BE2C (cell line): ENCODE measurements around the gene KRTAP5-4.

Experiments used
- DNase-seq: peaks from one replicate; pipeline ENCODE4 v3.0.0-alpha.2; 2020
- H3K27me3 ChIP-seq: fragments of 250-450 bp; sonication (Bioruptor Pico); 2 replicates; pipeline ENCODE4 v1.5.1; 2020; ENCODE audit warnings: mild to moderate bottlenecking
- H3K36me3 ChIP-seq: fragments of 250-450 bp; sonication (Bioruptor Pico); 2 replicates; pipeline ENCODE4 v1.5.1; 2020; ENCODE audit warnings: mild to moderate bottlenecking
- H3K4me1 ChIP-seq: fragments of 250-450 bp; sonication (Bioruptor Pico); 2 replicates; pipeline ENCODE4 v1.5.1; 2020
- H3K4me3 ChIP-seq: 2 replicates; pipeline ENCODE4 v1.5.1; 2011; ENCODE audit warnings: low read depth, low read length
- H3K9me3 ChIP-seq: fragments of 250-450 bp; sonication (Bioruptor Pico); 2 replicates; pipeline ENCODE4 v1.5.1; 2020
- CTCF ChIP-seq: IDR thresholded peaks from 2 replicates; pipeline ENCODE4 v1.5.1; 2012; ENCODE audit warnings: mild to moderate bottlenecking, low read depth, low read length

Gene KRTAP5-4

GRCh38 chr11:1659506-1659905 is 37.6 kb upstream of the KRTAP5-4 start:
- no peaks in the 10 kb centered on the region for H3K27me3 ChIP-seq
- H3K4me1 ChIP-seq: no peaks in the 10 kb centered on the region
- H3K36me3 ChIP-seq: no peaks in the 10 kb centered on the region
- H3K4me3 ChIP-seq: no peak overlapping the region
- H3K9me3 ChIP-seq: no peaks in the 10 kb centered on the region
- DNase-seq: no peak
- no peak for TF ChIP-seq CTCF

- Histone ChIP-seq H3K27me3 (no peaks in the 10 kb centered on the region), H3K36me3 (no peaks in the 10 kb centered on the region), H3K4me3 (no peak overlapping the region), H3K9me3 (no peaks in the 10 kb centered on the region), H3K4me1 (no peaks in the 10 kb centered on the region)
- no peak for TF ChIP-seq CTCF
- DNase-seq: no peak
Observed at GRCh38 chr11:1656670-1657069, 34.7 kb upstream of the KRTAP5-4 start.

GRCh38 chr11:1656061-1656441 is 34.1 kb upstream of the KRTAP5-4 start:
- H3K36me3 ChIP-seq: no peaks in the 10 kb centered on the region
- no peaks in the 10 kb centered on the region for H3K9me3 ChIP-seq
- no peak overlapping the region for H3K4me3 ChIP-seq
- no peak for DNase-seq
- H3K27me3 ChIP-seq: no peaks in the 10 kb centered on the region
- no peak for TF ChIP-seq CTCF
- H3K4me1 ChIP-seq: no peaks in the 10 kb centered on the region

GRCh38 chr11:1655168-1656060 is 33.5 kb upstream of the KRTAP5-4 start:
- Histone ChIP-seq H3K36me3 (no peaks in the 10 kb centered on the region), H3K9me3 (no peaks in the 10 kb centered on the region), H3K27me3 (no peaks in the 10 kb centered on the region), H3K4me3 (no peak overlapping the region), H3K4me1 (no peaks in the 10 kb centered on the region)
- no peak for TF ChIP-seq CTCF
- DNase-seq: no peak

GRCh38 chr11:1654388-1655167 is 32.6 kb upstream of the KRTAP5-4 start:
- no peak for TF ChIP-seq CTCF
- H3K9me3 ChIP-seq: no peaks in the 10 kb centered on the region
- no peak overlapping the region for H3K4me3 ChIP-seq
- no peaks in the 10 kb centered on the region for H3K36me3 ChIP-seq
- H3K27me3 ChIP-seq: no peaks in the 10 kb centered on the region
- no peak for DNase-seq
- no peaks in the 10 kb centered on the region for H3K4me1 ChIP-seq
